GM12865 (cell line): ENCODE measurements around the gene UMAD1.

Experiments used
- DNase-seq: peaks from one replicate; pipeline ENCODE4 v3.0.0; 2010; ENCODE audit warnings: low read depth
- H3K4me3 ChIP-seq: 2 replicates; pipeline ENCODE4 v1.5.1; 2011; ENCODE audit warnings: mild to moderate bottlenecking, low read depth, low read length, control low read depth
- CTCF ChIP-seq: IDR thresholded peaks from 2 replicates; pipeline ENCODE4 v1.5.1; 2011; ENCODE audit warnings: low read length, control low read depth, low read depth, inconsistent platforms; ENCODE audit not compliant: insufficient read depth; ENCODE audit errors: missing control alignments

The UMAD1 gene

GRCh38 chr7:7918736-7919448 lies 278.3 kb downstream of the UMAD1 start:
- no peak overlapping the region for H3K4me3 ChIP-seq
- DNase-seq = peak; percentile 36
- TF ChIP-seq CTCF = no peak

DNA sequence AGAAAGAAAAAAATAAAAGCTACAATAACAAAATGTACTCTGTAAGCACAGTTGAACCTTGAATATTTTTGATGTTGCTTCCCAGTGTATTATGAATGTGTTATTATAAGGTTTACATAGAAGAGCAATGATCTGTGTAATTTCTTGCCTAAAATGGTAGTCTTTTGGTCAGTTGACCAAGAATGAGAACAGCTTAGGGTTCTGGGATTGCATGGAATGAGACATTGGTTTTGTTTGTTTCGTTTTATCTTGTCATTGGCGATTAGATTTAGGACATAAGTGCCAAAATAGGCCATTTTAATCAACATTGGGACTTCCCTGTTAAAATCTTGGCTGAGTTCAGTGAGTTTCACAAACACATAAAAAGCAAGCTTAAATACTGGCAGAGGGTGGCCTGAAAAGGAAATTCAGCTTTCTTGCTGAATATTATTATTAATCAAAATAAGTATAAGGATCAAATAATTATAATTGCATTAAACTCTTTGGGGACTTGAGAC lies 278.9 kb downstream of the UMAD1 start:
- TF ChIP-seq CTCF = no peak
- peak; percentile 29 for DNase-seq
- no peak overlapping the region for H3K4me3 ChIP-seq

- no peak for DNase-seq
- no peak for TF ChIP-seq CTCF
- no peak overlapping the region for H3K4me3 ChIP-seq
These were observed 279.5 kb downstream of the UMAD1 start for GRCh38 chr7:7920056-7920455.

DNA sequence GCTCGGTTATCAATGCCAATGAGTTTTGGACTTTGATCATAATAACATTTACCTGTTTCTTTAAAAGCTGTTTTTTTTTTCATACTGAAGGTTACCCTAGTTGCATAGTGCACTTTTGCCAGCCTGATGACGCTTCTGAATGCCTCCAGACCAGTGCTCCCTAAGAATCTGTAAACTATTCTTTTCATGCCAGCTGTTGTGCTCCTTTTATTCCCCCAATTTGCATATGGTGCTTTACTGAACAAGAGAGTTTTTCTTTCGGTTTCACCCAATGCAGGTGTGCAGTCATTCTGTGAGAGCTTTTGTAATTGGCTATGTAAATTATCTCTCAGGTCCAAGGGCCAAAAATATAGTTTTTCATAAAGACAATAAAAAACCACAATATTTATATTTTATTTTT lies 279.9 kb downstream of the UMAD1 start:
- no peak overlapping the region for H3K4me3 ChIP-seq
- no peak for TF ChIP-seq CTCF
- DNase-seq = peak; percentile 86

DNA sequence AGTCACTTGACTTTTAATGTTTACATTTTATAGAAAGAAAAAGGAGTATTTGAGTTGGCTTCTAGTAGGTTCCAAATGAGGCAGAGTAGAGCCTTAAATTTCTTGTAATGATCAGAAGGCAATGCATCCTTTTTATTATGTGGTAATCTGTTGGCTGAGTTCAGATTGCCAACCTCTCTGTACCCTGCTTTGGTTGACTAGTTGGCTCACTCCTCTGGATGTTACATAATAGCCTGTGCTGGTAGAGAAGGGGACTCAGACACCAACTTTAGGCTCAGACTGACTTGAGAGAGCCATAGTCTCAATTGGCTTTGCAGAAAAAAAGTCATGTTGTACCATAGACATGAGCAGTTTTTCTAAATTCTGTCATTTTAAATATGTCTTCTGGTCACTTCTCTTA lies 281.3 kb downstream of the UMAD1 start:
- no peak for TF ChIP-seq CTCF
- DNase-seq = no peak
- no peak overlapping the region for H3K4me3 ChIP-seq

DNA sequence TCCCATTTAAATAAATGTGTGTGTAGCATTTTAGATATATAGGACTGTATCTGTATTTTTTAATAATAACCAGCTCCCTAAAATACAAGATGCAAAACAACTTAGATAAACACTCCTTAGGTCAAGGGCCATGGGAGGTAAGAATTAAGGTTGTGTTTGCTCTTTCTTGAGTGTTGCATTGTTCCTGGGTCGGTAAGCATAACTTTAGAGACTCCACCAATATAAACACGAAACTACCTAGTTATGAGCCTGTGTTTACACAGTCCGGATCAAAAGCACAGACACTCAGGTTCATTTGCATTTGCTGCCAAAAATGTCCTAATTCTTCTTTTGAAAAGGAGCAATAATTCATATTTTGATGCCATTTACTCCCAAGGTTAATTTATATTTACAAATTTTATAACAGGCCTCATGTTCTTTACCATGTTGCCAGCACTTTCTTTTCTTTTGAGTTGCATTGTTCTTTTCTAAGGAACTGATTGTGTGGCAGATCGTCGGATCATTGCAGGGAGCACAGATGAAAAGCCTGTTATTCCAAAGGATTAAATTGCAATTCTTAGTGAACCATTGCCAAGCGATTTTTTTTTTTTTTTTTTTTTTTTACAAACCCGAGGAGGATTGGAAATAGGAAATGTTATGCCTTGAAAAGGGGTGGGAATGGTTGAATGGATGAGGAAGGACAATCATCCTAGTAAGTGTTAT lies 282.3 kb downstream of the UMAD1 start:
- TF ChIP-seq CTCF = no peak
- H3K4me3 ChIP-seq = no peak overlapping the region; the same call in 1 of the 2 replicates
- peak; percentile 56 for DNase-seq
